ES-I3 (cell line): ENCODE measurements around the gene NUF2.
"Not testable (repeated sequence)": the region's sequence is repeated elsewhere in the genome, so short reads cannot be mapped to it uniquely, and the experiment has no call there.

Experiments used
- H3K36me3 ChIP-seq: 2 replicates; pipeline ENCODE4 v1.6.1; 2013; ENCODE audit warnings: mild to moderate bottlenecking, low read length, control low read depth, moderate library complexity; ENCODE audit not compliant: insufficient read depth
- H3K4me1 ChIP-seq: 2 replicates; pipeline ENCODE4 v1.6.1; 2013; ENCODE audit warnings: mild to moderate bottlenecking, control low read depth, low read length; ENCODE audit not compliant: insufficient read depth
- H3K9ac ChIP-seq: 2 replicates; pipeline ENCODE4 v1.6.1; 2013; ENCODE audit warnings: low read depth, mild to moderate bottlenecking, low read length, moderate library complexity
- H3K9me3 ChIP-seq: 2 replicates; pipeline ENCODE4 v1.6.1; 2013; ENCODE audit warnings: mild to moderate bottlenecking, low read length, moderate library complexity; ENCODE audit not compliant: control insufficient read depth, insufficient read depth

NUF2 gene

DNA sequence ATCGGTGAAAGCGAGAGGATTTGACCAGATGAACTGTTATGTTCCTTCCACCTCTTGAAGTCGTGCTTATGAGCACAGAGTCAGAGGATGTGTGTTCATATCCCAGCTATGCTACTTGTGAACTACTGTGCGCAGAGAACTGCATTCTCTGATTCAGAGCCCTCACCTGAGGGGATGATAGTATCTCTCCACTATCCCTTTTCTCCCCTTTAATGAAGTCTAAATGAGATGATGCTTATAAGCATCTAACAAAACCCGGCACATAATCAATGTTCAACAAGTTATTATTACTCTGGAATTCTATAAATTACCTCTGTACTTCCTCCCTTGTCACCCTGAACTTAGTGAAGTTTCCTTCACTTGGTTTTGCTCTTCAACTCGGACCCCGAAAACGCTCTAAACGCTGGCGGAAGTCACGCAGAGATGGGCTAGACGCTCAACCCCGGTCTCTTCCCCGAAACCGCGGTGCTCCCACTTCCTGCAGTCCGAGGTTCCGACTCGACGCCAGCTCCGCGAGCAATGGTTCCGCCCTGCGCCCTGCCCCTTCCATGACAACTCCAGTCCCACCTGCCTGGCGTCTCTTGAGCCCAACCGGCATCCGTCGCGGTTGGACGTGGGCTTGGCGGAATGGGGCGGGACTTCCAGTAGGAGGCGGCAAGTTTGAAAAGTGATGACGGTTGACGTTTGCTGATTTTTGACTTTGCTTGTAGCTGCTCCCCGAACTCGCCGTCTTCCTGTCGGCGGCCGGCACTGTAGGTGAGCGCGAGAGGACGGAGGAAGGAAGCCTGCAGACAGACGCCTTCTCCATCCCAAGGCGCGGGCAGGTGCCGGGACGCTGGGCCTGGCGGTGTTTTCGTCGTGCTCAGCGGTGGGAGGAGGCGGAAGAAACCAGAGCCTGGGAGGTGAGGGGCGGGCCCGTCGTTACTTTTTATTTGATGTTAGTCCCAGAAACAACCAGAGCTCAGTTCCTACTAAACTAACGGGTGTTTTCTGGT is at the start of gene NUF2:
TSS of gene NUF2 (plus strand) at position 644 of the 995 bp plus-strand sequence. CDS start 4,098 bp downstream, outside the sequence.
- Histone ChIP-seq H3K4me1 (peaks cover 4% of the 10 kb centered on the region; the same call in 1 of the 2 replicates), H3K9ac (peak within 1 kb of the TSS; percentile 86), H3K36me3 (no peaks in the 10 kb centered on the region), H3K9me3 (no peaks in the 10 kb centered on the region)

DNA sequence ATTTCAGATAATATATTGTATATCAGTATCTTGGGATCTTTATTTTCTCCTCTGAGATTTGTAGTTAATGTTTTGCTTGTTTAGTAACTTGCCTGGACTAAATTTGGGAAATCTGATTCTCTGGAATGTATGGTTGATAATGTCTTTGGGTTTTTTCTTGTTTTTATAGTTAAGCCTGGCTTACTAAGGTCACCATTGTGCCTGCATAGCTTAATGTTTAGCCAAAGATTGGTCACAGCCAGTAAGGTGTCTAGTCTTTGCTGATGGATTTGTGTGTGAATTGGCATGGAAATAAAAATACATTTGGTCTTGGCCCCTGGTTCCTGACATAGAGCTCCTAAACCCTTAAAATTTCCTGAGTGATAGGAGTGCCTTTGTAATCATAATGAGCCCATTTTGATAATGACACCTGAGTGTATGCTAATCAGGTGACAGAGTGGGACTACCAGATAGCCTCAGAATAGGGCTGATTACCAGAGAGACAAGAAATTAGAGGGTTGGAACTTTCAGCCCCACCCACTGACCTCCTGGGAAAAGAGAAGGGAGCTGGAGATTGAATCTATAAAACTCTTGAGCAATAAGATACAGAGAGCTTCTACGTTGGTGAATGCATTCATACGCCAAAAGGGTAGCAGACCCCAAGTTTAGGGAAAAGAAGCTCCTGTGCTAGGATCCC is 47.9 kb upstream of the NUF2 start:
- Histone ChIP-seq H3K9me3 (no peaks in the 10 kb centered on the region), H3K4me1 (no peaks in the 10 kb centered on the region), H3K9ac (no peak overlapping the region), H3K36me3 (no peaks in the 10 kb centered on the region)

DNA sequence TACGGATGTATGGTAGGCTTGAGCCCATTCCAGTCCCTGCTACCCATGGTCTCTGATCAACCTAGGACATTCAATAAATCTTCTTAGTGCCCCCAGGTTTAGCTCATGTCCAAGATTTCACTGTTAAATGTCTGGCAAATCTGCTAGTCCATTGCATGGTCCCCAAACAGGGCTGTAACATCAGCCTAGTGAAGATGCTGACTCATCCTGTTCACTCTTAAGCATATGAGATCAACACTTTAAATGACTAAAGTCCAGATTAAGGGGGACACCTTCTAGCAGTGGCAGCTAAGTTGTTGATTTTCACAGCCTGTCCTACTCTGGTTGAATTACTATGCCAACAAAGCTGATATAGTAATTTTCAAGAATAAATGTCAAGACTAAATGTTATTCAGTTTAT is 46.5 kb upstream of the NUF2 start:
- Histone ChIP-seq H3K9me3 (no peaks in the 10 kb centered on the region), H3K4me1 (no peaks in the 10 kb centered on the region), H3K36me3 (no peaks in the 10 kb centered on the region), H3K9ac (no peak overlapping the region)

DNA sequence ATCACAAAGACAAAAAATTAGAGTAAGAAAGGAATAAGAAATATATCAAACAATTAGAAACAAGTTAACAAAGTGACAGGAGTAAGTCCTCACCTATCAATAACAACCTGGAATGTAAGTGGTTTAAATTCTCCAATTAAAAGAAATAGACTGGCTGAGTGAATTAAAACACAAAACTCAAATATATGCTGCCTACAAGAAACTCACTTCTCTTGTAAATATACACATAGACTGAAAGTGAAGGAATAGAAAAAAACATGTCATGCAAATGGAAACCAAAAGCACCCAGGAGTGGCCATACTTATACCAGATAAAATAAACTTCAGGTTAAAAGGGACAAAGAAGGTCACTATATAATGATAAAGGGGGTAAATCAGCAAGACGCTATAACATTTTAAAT is 43.2 kb upstream of the NUF2 start:
- no peak overlapping the region for H3K9ac ChIP-seq
- H3K36me3 ChIP-seq: no peaks in the 10 kb centered on the region
- no peaks in the 10 kb centered on the region for H3K4me1 ChIP-seq
- 0 out of 2 replicates have a peak, but pooled peaks cover 3% of the 10 kb centered on the region for H3K9me3 ChIP-seq

DNA sequence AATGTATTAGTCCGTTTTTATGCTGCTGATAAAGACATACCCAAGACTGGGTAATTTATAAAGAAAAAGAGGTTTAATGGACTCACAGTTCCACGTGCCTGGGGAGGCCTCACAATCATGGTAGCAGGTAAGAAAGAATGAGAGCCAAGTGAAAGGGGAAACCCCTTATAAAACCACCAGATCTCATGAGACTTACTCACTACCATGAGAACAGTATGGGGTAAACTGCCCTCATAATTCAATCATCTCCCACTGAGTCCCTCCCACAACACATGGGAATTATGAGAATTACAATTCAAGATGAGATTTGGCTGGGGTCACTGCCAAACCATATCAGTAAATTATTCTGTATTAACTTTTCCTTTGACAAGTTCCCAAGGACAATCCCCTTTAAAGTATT is 36.9 kb upstream of the NUF2 start:
- not testable (repeated sequence) for H3K9me3 ChIP-seq, H3K4me1 ChIP-seq, H3K9ac ChIP-seq, H3K36me3 ChIP-seq

DNA sequence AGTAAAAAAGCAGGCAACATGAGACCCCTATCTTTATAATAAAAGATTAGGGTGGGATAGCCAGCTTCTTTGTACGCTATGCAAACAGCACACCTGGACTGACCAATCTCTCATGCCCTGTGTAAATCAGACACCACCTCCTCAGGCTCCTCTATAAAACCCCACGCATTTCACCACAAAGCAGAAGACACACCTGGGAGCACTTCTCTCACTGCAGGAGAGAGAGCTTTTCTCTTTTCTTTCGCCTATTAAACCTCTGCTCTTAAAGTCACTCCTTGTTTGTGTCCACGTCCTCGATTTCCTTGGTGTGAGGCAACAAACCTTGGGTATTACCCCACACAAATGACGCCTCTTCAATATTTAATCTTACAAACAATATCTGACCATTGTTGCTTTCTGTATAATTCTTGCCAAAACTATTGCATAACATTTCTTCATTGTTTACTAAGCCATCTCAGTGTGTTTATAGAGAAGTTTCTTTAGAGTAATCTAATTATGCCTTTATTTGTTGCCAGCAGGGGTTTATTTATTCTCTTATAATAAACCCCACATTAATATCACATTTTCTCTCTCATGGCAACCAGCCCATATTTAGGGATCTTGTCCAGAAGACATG is 31.6 kb upstream of the NUF2 start:
- Histone ChIP-seq H3K9me3 (no peaks in the 10 kb centered on the region), H3K9ac (no peak overlapping the region), H3K4me1 (no peaks in the 10 kb centered on the region), H3K36me3 (no peaks in the 10 kb centered on the region)

DNA sequence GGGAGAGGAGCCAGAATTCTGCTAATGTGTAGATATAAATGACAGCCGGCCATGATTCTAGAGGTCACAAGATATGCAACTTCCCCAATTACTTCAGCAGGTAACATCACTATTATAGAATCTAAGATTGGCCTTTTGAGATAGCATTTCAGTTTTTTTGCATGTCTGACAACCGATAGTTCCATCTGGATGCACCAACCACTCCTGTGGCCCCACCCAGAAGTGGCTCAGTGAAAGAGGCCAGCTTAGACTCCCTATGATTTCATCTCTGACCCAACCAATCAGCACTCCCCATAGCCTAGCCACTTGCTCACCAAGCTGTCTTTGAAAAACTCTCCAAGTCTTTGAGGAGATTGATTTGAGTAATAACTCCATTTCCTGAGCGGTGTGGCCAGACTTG is 30.3 kb upstream of the NUF2 start:
- Histone ChIP-seq H3K36me3 (no peaks in the 10 kb centered on the region), H3K9me3 (no peaks in the 10 kb centered on the region), H3K4me1 (no peaks in the 10 kb centered on the region), H3K9ac (no peak overlapping the region)

DNA sequence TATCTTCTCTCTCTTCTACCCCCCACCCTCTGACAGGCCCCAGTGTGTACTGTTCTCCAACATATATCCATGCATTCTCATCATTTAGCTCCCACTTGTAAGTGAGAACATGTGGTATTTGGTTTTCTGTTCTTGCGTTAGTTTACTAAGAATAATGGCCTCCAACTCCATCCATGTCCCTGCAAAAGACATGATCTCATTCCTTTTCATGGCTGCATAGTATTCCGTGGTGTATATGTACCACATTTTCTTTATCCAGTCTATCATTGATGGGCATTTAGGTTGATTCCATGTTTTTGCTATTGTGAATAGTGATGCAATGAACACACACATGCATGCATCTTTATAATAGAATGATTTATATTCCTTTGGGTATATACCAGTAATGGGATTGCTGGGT is 29.6 kb upstream of the NUF2 start:
- not testable (repeated sequence) for H3K9me3 ChIP-seq, H3K4me1 ChIP-seq, H3K9ac ChIP-seq, H3K36me3 ChIP-seq

DNA sequence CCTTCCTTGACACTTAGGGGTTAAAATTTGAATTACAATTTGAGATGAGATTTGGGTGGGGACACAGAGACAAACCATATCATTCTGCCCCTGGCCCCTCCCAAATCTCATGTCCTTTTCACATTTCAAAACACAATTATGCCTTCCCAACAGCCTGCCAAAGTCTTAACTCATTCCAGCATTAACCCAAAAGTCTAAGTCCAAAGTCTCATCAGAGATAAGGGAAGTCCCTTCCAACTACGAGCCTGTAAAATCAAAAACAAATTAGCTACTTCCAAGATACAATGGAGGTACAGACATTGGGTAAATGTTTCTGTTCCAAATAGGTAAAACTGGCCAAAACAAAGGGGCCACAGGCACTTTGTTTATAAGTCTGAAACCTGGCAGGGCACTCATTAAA is 28.3 kb upstream of the NUF2 start:
- H3K9me3 ChIP-seq, H3K36me3 ChIP-seq, H3K4me1 ChIP-seq, H3K9ac ChIP-seq: not testable (repeated sequence)

DNA sequence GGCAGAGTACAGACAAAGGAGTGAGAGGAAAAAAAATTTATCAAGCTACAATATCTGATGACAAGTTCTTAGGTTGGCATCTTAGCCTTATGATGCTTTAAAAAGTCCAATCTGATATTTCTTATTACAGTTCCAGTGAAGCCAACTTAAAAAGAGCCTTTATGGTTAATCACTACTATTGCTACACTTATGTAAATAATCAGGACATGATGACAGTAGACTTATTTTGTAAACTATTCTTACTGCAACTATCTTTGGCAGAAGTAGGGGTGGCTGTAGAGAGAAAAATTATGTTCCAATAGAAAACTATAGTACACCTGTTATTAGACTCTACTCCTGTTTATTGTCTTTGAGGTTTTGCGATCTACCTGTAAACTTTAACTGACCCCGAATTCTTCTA is 25.8 kb upstream of the NUF2 start:
- H3K4me1 ChIP-seq: peaks cover 5% of the 10 kb centered on the region; the same call in 1 of the 2 replicates

DNA sequence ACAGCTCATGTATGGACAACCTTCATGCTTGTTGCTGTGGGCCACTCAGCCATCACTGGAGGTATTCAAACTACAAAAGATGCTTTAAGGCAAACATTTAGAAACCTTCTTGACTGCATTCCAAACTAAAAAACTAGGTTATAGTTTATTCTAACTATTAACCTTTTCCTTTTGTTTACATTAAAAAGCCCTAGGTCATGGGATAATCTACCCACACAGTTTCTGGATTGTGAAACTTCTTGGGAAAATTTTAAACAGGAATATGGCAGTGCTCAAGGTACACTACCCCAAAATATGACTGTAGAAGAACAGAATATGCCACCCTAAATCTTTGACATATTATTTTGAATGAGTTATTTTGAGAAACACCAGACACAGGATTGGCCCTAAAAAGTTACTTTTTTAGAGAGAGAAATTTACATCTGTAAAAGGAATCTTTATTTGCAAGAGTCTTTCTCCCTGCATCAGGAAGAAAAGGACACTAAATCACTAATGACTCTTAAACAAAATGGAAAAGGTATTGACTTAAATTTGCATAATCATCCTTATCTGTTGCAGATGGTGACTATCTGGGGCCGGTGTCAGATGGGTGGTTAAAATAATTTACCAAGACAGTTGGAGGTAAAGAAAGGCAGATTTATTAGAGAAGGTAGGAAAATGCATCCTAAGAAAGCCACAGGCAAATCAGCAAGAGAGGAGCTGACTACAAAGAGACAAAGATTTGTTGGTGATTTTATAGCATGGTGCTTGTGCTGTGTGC is 25.1 kb upstream of the NUF2 start:
- Histone ChIP-seq H3K4me1 (peaks cover 5% of the 10 kb centered on the region; the same call in 1 of the 2 replicates), H3K9ac (no peak overlapping the region)

More for the DNA sequence above, 25.8 kb upstream of the NUF2 start:
- Histone ChIP-seq H3K9ac (no peak overlapping the region), H3K9me3 (no peaks in the 10 kb centered on the region), H3K36me3 (no peaks in the 10 kb centered on the region)

DNA sequence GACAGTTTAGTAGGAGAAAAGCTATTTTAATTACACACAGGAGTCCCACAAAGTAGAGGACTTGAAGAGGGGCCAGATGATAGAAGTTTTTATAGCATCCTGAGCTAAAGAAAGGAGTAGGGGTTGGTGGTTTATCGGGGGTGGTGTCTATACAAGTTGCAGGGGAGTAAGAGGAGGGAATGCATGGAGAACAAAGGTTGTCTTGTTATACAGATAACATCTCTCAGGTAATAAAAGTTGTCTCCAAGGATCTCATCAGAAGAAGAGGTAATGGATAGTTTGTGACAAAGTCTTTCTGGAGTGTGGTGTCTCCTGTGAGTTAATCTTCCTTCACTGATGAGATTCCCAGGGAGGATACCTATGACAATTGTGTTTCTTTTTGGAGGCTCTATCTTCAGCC is 23.4 kb upstream of the NUF2 start:
- H3K4me1 ChIP-seq: peaks cover 5% of the 10 kb centered on the region; the same call in 1 of the 2 replicates
- no peak overlapping the region for H3K9ac ChIP-seq
- H3K36me3 ChIP-seq: no peaks in the 10 kb centered on the region
- H3K9me3 ChIP-seq: no peaks in the 10 kb centered on the region

More for the DNA sequence above, 25.1 kb upstream of the NUF2 start:
- no peaks in the 10 kb centered on the region for H3K9me3 ChIP-seq
- H3K36me3 ChIP-seq: no peaks in the 10 kb centered on the region

DNA sequence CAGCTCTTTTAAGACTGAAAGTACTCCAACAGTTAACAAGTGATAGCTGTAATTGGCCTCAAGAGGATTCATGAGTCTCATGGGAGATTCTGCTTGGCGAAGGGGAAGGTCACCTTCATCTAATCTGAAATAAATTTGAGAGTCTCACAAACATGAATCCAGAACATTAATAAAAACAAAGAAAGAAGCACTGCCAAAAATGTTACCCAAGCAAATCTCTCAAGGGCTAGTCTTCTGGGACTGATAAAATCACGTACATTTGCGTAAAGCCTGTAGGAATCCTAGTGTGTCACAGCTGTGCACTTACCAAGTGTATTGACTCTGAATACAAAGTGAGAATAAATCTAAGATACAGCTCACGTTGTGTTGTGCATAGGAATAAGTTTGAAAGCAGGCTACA is 21.2 kb upstream of the NUF2 start:
- Histone ChIP-seq H3K9ac (no peak overlapping the region), H3K36me3 (no peaks in the 10 kb centered on the region), H3K9me3 (no peaks in the 10 kb centered on the region), H3K4me1 (peaks cover 5% of the 10 kb centered on the region; the same call in 1 of the 2 replicates)

DNA sequence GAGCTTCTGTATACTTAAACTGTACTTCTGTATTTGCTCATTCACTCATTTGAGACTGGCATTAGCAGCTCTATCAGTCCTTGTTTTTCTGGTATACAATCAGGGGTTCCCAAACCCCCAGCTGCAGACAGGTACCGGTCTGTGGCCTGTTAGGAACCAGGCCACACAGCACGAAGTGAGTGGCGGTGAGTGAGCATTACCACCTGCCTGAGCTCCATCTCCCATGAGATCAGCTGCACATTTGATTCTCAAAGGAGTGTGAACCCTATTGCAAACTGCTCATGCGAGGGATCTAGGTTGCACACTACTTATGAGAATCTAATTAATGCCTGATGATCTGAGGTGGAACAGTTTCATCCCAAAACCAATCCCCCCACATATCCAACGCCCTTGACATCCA is 18.2 kb upstream of the NUF2 start:
- H3K4me1 ChIP-seq: no peaks in the 10 kb centered on the region
- H3K9me3 ChIP-seq: no peaks in the 10 kb centered on the region
- H3K36me3 ChIP-seq: no peaks in the 10 kb centered on the region
- H3K9ac ChIP-seq: no peak overlapping the region
